Measurements from ENCODE around the gene PDE4D.
A peak's percentile ranks its signal among the peaks of the same experiment; 100 is the strongest.

Gene PDE4D

DNA sequence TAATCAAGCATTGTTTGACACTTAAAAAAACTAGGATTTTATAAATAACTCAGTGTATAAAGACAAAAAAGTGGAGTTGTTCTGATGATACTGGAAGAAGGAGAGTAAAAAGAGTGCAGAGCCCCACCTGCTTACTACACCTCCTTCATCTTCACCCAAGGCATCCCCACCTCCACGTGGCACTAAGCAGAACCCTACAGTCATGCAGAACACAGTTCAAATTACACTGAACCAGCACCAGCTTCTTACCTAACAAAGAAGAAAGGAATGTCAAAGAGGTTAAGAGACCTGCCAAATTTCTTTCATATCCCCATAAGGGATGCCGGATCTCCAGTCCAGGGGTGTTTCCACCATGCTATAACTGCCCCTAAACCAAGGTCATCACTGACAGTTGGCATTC lies 55.5 kb downstream of the PDE4D start:
- no peak for DNase-seq

DNA sequence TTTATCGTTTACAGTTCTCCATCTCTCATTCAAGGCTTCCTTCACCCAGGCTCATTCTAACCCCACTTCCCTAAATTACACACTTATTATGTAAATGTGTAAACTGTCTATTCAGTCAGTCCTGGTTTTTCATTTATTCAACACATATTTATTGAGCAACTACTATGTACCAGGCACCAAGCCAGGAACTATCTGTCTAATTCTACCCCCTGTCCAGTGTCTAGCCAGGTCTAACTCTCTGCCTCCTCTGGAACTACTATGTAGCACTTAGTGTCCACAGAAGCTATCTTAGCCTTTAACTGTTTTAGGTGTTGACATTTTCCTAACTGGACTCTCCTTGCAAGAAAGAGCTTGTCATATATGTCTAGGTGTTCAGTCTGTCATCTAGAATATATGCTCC lies 56.5 kb downstream of the PDE4D start:
- DNase-seq = no peak

DNA sequence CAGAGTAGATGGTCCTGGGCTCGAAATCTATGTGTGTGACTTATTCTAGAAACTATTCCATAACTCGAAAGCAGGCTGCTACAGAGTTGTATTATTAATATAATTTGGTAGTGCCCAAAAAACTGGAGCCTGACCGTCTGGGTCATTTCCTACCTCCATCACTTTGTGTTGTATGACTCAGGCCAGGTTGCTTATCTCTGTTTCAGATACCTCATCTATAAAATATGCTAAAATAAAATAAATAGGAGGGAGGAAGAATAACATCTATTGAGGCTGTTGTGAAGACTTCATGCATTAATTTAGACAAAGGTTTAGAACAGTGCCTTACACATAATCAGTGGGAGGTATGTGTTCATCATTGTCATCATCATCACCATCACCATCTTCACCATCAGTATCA lies 57.7 kb downstream of the PDE4D start:
- DNase-seq = no peak

DNA sequence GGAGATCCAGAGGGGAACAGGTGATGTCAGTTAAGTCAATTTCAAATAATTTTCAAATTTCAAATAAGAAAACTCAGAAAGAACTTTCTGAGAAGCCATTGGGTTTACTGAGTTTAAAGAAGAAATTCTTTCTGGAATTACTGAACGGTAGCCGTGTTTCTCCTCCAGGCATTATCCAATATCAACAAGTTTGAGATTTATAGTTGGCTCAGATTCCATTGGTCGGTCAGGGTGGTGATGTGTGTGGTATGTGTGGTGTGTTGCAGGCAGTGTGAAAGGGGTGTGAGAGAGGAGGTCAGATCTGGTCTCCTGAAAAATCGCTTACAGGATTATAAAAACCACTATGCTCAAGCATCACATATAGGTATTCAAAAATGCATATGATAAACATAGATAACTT lies 60.1 kb downstream of the PDE4D start:
- no peak for DNase-seq

DNA sequence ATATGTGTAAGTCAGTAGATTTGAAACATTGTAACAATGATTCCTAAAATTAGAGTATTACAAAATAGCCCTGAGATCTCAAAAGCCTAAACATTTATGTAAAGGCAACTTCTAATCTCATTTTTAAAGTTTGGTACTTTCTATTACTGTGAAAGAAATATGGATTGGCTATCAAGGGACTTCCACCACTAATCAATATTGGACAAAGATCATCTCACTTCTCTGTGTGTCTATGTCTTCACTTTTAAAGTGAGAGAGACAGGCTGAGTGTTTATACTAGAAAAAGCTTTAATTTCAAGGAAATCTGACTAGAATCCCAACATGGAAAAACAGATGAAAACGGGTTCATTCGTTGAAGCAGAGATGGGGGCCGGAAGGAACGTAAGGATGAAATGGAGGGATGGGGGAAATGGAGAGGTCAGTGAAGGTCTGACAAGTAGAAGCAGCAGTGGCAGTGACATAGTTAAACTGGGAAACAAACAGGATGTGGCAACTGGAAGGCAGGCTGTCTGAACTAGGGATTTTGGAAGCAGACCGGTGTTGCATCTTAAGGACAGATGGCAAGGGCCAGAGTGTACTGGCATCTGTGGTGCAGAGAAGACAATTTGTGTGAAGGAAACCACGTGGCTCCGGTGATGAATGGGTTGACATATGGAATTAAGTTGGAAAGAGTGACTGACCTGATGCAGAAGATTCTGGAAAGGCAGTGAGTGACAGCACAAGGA lies 60.8 kb downstream of the PDE4D start:
- DNase-seq = no peak

DNA sequence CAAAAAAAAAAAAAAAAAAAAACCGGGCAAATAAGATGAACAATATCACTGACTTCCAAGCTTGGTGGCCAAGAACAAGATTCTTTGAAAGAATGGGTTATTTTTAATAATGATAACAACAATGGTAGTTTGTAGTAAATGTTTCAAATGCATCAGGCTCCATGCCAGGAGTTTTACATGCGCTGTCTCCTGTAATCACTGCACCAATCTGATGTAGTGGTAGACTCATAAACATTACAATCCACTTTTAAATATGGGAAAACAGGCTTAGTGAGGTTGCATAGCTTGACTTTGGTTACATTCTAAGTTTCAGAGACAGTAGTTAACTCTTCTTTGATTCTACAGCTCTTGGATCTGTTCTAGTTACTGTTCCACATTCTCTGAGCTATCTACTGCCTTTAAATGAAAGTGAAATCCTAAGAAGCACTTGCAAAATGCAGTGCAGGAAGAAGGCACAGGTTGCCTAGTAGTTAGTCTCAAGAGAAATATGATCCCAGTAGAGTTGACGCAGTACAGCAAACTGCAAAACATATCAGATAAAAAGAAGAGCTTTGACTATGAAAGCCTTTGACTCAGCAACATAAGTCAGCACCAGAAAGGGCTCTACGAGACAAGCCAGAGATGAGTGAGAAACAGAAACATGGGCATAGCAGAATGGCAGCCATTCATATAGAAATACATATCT lies 62.1 kb downstream of the PDE4D start:
- DNase-seq = no peak

DNA sequence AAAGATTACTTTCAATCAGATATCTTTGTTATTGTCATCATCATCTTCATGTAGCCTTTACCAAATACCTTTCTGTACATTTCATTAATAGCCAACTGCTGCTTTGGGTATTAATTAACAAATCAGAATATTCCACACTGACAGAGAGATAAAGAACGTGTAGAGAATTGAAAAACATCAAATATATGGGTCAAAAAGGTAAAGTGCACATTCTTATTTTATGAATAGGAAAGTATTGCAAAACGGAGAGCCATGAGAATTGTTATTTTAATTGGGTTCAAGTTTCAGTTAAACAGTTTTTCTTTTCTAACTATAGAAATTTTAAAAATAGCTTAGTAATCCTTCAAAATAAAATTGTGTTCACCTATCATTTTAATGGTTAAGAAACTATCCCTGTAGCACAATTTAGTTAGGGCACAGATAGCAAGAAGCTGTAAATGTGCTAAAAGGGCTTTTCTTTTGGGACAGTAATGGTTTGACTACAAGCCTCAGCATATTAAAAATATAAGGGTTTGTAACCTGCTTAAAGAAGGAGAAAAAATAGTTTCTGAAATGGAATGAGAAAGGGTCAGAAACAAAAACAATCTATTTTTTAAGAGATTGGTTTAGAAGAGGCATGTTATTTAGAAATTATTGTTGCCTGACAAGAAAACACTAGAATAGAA lies 62.9 kb downstream of the PDE4D start:
- no peak for DNase-seq

DNA sequence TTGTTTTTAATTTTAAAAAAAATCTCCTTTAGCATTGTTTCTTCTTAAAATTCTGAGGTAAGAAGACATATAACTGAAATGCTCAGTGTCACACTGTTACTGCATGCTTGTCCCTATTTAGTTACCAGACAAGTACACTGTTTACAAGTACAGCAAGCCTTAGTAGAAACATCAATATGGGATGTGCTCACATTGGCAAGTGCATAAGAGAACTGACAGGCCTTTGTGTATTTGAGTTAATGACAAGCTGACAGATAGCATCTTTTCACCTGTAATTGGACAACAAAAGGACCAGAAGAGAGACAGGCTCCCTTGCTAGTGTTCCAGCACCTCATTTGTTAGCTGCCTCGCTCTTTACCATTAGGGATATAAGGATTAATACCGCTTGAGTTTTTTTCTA lies 63.6 kb downstream of the PDE4D start:
- DNase-seq = no peak

DNA sequence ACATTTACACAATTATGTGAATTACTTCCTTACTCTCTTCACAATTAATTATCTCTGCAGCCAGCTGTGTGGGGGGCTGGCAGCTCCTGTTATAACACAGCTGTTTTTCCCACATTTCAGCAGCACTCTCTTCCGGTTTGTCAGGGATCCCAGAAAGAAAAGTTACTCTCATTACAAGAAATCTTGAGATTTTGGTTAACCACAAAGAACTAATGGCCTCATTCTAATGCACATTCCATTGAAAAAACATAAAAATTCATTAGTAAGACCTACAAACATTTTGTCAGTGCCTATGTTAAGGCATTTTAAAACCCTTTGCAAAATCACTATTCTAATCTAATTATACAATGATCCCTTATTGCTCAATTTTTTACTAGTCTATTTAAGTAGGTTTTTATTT lies 64.1 kb downstream of the PDE4D start:
- no peak for DNase-seq

DNA sequence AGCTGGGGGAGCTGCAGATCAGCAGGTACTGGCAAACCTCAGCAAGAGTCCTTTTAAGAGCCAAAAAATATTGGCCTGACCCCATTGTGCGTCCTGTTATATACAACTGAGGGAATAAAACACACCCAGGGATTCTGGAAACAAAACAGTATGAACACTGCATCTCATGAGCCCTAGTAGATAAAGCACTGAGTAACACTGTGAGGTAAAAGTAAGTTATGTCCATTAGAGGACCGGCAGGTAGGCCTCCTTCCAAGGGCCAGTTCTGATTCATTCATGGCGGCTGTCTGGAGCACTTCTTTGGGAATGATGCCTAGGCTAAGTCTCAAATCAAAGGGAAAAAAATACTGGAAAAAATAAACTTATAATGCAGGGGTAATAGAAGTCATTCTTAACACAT lies 64.9 kb downstream of the PDE4D start:
- DNase-seq = no peak

DNA sequence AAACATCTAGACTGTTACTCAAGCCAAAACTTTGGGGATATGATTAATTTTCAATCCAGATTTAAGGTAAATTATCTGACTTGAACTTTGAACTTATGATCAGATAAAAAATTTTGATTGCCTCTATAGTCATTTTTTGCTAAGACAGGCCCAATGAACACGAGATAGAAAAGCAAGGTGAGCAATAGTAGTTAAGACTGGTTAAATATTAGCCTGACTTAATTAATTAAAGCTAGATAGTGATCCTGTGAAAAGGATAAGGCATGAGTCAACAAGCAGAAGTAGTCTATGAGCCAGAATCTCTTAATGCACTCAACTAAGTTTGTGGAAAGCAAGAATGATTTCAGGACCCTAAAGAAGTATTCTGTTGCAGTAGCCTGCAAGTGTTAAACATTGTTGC lies 66.5 kb downstream of the PDE4D start:
- DNase-seq = no peak

DNA sequence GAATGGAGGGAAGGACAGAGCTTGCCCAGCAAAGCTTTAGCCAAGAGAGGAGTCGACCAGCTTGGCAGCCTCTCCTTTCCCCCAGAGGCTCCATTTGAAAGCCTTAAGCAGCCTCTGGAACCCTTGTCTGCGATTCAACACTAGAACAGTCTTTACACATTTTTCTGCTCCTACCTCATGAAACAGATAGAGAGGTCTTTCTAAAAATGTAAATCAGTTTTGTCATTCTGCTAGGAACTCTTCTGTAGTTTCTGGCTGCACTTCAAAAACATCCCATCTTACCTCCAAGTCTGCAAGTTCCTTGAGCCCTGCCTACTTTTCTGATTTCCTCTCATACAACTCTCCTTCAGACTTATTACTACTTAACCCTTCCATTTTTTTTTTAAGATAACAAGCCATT lies 70.1 kb downstream of the PDE4D start:
- no peak for DNase-seq

DNA sequence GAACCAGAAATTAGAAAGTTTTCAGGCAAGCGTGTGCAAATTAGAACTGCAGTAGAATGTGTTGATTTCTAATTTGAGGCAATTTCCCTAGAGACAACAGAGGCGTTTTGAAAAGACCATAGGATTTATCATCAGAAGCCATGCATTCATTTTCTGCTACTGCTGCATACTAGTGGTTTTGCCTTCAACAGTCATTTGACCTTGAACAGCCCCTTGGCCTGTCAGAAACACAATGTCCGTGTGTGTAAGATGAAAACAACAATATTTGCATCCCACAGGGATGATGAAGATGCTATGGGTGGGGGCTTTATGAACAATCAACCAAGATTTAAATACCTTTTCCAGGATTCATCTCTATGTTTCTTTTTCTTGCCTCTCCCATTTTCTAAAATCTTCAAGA lies 73.7 kb downstream of the PDE4D start:
- no peak for DNase-seq

DNA sequence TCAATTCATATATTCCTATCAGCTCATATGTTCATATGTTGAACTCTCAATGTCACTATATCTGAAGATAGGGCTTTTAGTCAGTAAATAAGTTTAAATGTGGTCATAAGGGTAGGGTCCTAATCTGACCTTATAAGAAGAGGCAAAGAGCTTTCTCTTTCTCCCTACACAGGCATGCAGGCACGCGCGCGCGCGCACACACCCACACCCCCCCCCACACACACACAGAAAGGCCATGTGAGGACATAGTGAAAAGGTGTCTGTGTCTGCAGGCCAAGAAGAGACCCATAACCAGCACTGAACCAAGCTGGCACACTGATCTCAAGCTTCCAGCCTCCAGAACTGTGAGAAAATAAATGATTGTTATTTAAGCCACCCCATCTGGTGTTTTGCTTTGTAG lies 76.0 kb downstream of the PDE4D start:
- no peak for DNase-seq

DNA sequence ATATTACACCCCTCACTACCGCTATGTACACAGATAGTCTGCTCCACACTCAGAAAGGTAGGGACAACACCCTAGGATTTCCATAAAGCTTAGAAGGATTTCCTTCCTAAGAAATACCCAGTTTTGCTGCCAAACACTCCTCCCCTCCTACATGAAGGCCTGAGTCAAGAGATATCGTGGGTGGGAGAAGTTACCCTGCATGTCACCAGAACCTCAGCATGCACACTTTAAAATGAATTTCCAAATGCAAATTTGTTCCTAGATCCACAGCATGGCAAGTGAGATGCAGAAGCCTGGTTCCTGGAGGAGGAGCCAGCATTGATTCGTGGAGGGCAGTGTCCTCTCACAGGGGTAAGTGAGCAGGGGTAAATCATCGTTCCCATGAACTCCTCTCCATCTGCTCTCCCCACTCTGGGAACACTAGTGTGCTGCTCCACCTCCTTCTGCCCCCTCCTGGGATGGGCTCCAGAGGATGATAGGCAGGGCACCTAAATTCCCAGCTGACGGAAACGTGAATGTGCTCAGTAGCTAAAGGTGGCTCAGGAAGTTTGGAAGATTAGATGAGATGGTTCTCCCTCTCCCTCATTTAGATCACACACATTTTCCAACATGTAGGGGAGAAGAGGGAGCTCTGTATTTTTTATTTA lies 76.7 kb downstream of the PDE4D start:
- no peak for DNase-seq

DNA sequence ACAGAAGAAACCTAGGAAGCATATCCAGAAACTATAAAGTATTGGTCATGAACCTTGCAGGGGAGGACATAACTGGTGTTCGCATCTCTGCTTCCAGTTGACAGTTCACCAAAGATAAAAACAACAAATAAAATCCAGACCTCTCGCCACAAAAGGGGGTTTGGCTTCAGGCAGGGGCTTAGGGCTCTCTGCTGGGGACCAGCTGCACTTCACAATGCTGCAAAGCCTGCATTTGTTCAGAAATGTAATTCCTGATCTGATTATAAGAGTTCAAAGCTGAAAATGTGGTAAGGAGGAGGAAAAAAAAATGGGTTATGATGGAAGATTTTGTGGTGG lies 79.0 kb downstream of the PDE4D start:
- no peak for DNase-seq

DNA sequence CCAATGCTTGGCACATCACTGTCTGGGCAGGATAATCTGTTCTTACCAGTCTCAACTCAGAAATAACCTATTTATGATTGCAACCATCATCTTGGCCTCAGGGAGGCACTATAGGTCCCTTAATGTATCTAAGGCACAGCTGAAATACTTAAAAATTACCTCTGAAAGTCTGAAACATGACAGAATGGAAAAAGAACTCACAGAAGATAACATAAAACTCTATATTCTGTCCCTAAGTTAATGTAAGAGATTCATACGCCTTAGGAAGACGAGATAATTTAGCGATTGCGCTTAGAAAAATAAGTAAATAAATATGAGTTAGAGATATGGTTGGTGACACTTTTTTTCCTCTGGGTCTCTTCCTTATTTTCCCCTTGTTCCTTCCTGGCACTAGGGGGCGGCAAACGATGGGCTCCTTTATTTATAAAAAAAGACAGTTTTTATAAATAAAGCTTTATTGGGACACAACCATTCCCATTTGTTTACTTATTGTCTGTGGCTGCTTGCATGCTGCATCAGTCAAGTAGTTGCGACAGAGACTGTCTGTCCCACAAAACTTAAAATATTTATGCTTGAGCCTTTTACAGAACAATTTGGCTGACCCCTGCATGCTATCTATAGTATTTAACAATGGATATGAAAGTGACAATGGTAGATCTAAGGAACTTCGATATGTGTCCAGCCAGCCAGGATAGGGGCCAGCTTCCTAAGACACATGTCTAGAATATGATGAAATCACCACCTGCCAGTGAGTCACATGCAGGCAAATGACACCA lies 79.6 kb downstream of the PDE4D start:
- no peak for DNase-seq

DNA sequence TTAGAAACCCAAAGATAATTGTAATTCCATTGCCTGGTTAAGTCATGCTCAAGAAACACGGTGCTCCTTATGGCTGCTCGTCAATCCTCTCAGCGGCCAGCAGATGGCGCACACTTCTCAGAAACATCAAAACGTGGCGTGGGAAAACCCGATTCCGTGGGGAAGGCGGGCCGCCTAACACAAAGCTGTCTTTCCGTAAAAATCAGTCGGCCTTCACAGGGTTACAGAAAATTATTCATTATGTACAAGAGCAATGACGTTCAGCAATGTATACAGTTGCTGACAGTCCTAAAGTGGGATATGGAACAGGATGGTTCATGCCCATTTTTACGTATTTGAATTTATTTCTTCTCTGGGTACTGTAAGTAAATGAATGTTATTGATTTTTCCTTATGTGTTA lies 83.5 kb downstream of the PDE4D start:
- DNase-seq = peak; percentile 45

DNA sequence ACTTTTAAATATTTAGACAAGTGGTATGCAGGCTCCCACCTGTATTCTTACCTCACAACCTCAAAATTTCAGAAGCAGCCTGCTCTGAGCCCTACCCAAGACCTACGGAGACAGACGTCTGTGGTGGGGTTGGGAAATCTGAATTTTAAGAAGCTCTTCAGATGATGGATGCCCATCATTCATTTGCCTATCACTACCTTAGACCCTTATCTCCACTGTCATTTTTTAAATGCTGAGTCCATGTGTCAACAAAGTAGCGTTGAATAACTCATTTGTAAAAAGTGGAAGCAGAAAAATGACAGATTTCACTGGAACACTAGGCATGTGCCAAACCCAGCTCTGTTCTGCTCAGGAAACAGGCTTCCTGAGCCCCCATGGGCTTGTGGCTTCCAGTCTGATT lies 85.7 kb downstream of the PDE4D start:
- no peak for DNase-seq

DNA sequence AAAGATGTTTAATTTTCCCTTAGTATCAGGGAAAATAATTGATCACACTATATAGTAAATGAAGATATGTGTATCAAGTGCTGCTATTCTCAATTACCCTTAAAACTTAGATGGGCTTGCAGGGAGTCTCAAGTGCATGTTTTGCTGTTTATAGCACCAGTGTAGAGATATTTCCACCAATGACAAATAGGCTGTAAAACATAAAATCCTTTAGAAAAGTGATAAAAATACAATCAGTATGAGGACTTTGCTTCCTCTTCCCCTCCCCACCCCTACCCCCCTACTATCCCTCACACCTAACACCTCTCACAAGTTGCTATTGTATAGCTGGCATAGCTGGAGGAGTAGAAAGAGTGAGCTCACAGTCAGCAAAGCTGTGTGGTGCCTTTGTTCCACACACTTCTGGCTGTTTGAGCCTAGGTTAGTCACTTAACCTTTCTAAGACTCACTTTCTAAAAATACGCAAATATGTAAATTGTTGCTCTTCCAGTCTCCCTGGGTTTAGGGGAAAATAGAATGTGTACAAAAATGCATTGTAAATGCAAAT lies 93.1 kb downstream of the PDE4D start:
- no peak for DNase-seq

DNA sequence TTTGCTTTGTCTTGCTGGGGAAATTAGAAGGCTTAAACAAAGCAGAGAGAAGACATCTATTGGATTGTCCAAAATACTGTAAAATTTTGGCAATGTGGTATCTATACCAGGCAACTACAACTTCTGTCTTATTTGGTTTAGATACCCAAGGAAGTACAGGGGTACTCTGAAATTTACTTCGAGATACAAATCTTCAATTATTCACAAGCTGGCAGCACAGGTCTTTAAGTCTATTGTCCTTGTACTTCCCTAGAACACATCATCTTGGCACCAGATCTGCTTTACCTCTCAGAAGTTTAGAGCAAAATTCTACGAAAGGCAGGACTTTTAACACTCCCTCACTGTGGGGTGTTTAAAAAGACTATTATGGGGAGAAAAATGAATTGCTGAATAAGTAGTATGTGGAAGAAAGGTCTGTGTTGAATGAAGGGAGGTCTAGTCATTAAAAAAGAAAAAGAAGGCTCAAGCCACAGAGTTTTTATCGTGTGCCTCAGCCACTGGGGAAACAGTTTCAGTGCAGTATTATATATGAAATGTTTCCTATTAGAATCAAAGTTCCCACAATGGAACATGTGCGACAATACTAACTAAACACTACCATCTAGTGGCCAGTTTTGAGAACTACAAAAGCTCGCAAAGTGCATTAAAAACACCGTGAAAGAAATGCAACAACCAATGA lies 93.7 kb downstream of the PDE4D start:
- no peak for DNase-seq

Data from activated gamma-delta T cell treated with Interleukin-2 at 50 U/mL for 16 hours (primary cell).